Osteoblast (primary cell): ENCODE results near the gene SIRT5. TPM values are rescaled to one million over a fixed set of nuclear protein-coding genes. Genes with fewer than 3 reads are reported as not detected.

Source experiments
- DNase-seq: peaks from one replicate; pipeline ENCODE4 v3.0.0; 2011; ENCODE audit warnings: low spot score, mixed read lengths; ENCODE audit not compliant: insufficient read length; ENCODE audit errors: missing footprints
- H2AFZ ChIP-seq: 2 replicates; pipeline ENCODE4 v1.6.0; 2011; ENCODE audit warnings: mild to moderate bottlenecking, low read length
- H3K27ac ChIP-seq: 2 replicates; pipeline ENCODE4 v1.5.1; 2011; ENCODE audit warnings: mild to moderate bottlenecking, low read depth, low read length, moderate library complexity
- H3K27me3 ChIP-seq: 2 replicates; pipeline ENCODE4 v1.6.0; 2012; ENCODE audit warnings: mild to moderate bottlenecking, control low read depth, inconsistent platforms, low read length, moderate library complexity; ENCODE audit not compliant: insufficient read depth
- H3K36me3 ChIP-seq: 2 replicates; pipeline ENCODE4 v1.5.1; 2011; ENCODE audit warnings: mild to moderate bottlenecking, low read length, control low read depth, moderate library complexity; ENCODE audit not compliant: insufficient read depth
- H3K4me1 ChIP-seq: 2 replicates; pipeline ENCODE4 v1.5.1; 2011; ENCODE audit warnings: mild to moderate bottlenecking, low read length, control low read depth, moderate library complexity; ENCODE audit not compliant: insufficient read depth
- H3K4me2 ChIP-seq: 2 replicates; pipeline ENCODE4 v1.6.0; 2011; ENCODE audit warnings: mild to moderate bottlenecking, low read length; ENCODE audit not compliant: insufficient read depth
- H3K4me3 ChIP-seq: fragments of 200-600 bp; sonication (generic); 3 replicates; pipeline ENCODE4 v1.5.1; 2012; ENCODE audit warnings: mild to moderate bottlenecking, low read length, inconsistent platforms; ENCODE audit not compliant: insufficient read depth
- H3K79me2 ChIP-seq: 2 replicates; pipeline ENCODE4 v1.6.0; 2012; ENCODE audit warnings: mild to moderate bottlenecking, low read length, control low read depth, inconsistent platforms; ENCODE audit not compliant: insufficient read depth
- H3K9me3 ChIP-seq: 2 replicates; pipeline ENCODE4 v1.5.1; 2011; ENCODE audit warnings: low read depth, low read length, control low read depth
- H4K20me1 ChIP-seq: 2 replicates; pipeline ENCODE4 v1.6.0; 2012; ENCODE audit warnings: mild to moderate bottlenecking, low read length, control low read depth; ENCODE audit not compliant: insufficient read depth
- total RNA-seq: library from RNA; depleted of rRNA; stranded (reverse); fragments of >200 nt; gene quantifications from 2 replicates; pipeline ENCODE4 v1.2.3, GENCODE V29; 2012
- TF ChIP-seq, protein P1 (sequence below): IDR thresholded peaks from 2 replicates; pipeline ENCODE4 v1.5.1; 2011; ENCODE audit warnings: mild to moderate bottlenecking, low read depth, low read length, moderate library complexity; ENCODE audit errors: extremely low read depth

SIRT5 gene
- total RNA-seq, 1 donor, result 9.0 TPM

DNA sequence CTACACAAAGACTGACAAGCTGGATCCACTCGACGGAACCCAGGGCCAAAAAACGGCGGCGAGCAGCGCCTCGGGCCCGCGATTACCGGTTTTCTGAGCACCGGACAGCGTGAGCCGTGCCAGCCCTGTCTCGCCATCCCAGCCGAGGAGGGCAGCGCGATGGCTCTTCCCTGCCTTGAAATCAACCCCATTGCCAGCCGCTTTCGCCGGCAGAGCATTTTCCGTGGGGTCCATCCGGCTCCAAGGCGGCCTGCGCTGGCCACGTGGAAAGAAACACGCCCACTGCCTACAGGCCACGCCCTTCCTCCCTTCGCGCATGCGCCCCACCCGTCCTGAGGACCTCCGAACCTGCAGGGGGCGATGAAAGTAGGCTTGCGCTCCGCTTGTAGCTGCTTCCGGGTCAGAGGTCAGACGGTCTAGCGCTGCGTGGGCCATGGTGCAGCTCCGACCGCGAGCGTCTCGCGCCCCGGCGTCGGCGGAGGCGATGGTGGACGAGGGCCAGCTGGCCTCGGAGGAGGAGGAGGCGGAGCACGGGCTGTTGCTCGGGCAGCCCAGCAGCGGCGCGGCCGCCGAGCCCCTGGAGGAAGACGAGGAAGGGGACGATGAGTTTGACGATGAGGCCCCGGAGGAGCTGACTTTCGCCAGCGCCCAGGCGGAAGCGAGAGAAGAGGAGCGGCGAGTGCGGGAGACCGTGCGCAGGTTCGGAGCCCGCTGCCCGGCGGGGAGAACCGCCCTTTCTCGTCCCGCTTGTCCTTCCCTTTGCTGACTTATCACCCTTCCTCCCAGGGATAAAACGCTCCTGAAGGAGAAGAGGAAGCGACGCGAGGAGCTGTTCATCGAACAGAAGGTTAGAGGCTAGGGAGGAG, 40.8 kb downstream of the SIRT5 start, which contains the start of gene NOL7:
Gene NOL7 (plus strand): TSS at position 410 of the 866 bp plus-strand sequence. CDS start 24 bp downstream, at position 434.
- Histone ChIP-seq H3K4me2 (peak within 1 kb of the TSS; percentile 81), H3K4me3 (peak within 1 kb of the TSS; percentile 99), H3K27me3 (no peaks in the 10 kb centered on the region), H3K4me1 (peaks cover 32% of the 10 kb centered on the region), H3K36me3 (peaks cover 34% of the 10 kb centered on the region), H4K20me1 (peaks cover 14% of the 10 kb centered on the region), H3K27ac (peak within 1 kb of the TSS; percentile 98), H3K79me2 (peaks cover 37% of the 10 kb centered on the region), H3K9me3 (no peaks in the 10 kb centered on the region), H2AFZ (peak within 1 kb of the TSS; percentile 95)
- DNase-seq, result peak; percentile 96
- TF ChIP-seq, protein P1, sequence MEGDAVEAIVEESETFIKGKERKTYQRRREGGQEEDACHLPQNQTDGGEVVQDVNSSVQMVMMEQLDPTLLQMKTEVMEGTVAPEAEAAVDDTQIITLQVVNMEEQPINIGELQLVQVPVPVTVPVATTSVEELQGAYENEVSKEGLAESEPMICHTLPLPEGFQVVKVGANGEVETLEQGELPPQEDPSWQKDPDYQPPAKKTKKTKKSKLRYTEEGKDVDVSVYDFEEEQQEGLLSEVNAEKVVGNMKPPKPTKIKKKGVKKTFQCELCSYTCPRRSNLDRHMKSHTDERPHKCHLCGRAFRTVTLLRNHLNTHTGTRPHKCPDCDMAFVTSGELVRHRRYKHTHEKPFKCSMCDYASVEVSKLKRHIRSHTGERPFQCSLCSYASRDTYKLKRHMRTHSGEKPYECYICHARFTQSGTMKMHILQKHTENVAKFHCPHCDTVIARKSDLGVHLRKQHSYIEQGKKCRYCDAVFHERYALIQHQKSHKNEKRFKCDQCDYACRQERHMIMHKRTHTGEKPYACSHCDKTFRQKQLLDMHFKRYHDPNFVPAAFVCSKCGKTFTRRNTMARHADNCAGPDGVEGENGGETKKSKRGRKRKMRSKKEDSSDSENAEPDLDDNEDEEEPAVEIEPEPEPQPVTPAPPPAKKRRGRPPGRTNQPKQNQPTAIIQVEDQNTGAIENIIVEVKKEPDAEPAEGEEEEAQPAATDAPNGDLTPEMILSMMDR, result peak; percentile 93

- H3K4me3 ChIP-seq, result peak overlapping the region; percentile 99
- H2AFZ ChIP-seq, result peak overlapping the region; percentile 88
- peak overlapping the region; percentile 98 for H3K27ac ChIP-seq
- DNase-seq, result peak; percentile 86
- peaks cover 14% of the 10 kb centered on the region for H4K20me1 ChIP-seq
- H3K36me3 ChIP-seq, result peaks cover 40% of the 10 kb centered on the region
- H3K4me2 ChIP-seq, result peak overlapping the region; percentile 81
- no peaks in the 10 kb centered on the region for H3K27me3 ChIP-seq
- peaks cover 38% of the 10 kb centered on the region for H3K79me2 ChIP-seq
- H3K4me1 ChIP-seq, result peaks cover 32% of the 10 kb centered on the region
- TF ChIP-seq, protein P1, result no peak
- no peaks in the 10 kb centered on the region for H3K9me3 ChIP-seq
Measured at GRCh38 chr6:13615792-13616120, 41.4 kb downstream of the SIRT5 start.

- Histone ChIP-seq H4K20me1 (peaks cover 14% of the 10 kb centered on the region), H3K79me2 (peaks cover 38% of the 10 kb centered on the region), H2AFZ (no peak overlapping the region), H3K36me3 (peaks cover 53% of the 10 kb centered on the region), H3K27me3 (no peaks in the 10 kb centered on the region), H3K9me3 (no peaks in the 10 kb centered on the region), H3K4me3 (no peak overlapping the region), H3K4me2 (peak overlapping the region; percentile 81), H3K27ac (peak overlapping the region; percentile 98), H3K4me1 (peaks cover 29% of the 10 kb centered on the region)
- TF ChIP-seq, protein P1, result no peak
- DNase-seq, result no peak
Measured at GRCh38 chr6:13617066-13617465, 42.7 kb downstream of the SIRT5 start.

- Histone ChIP-seq H3K36me3 (peaks cover 69% of the 10 kb centered on the region), H3K79me2 (peaks cover 11% of the 10 kb centered on the region), H4K20me1 (peaks cover 4% of the 10 kb centered on the region), H3K9me3 (no peaks in the 10 kb centered on the region), H2AFZ (no peak overlapping the region), H3K27me3 (no peaks in the 10 kb centered on the region), H3K4me2 (no peak overlapping the region), H3K4me3 (no peak overlapping the region), H3K4me1 (no peaks in the 10 kb centered on the region), H3K27ac (no peak overlapping the region)
- DNase-seq, result peak; percentile 54
- TF ChIP-seq, protein P1, result peak; percentile 72
Measured at GRCh38 chr6:13624871-13625288, 50.5 kb downstream of the SIRT5 start.
